ENCODE measurements around the gene CCNL2.
A peak's percentile ranks its signal among the peaks of the same experiment; 100 is the strongest.
"Not testable (repeated sequence)": the region's sequence is repeated elsewhere in the genome, so short reads cannot be mapped to it uniquely, and the experiment has no call there.

CCNL2 gene

GRCh38 chr1:1399187-1399871 lies at the start of gene CCNL2:
Gene CCNL2 (minus strand): TSS chr1:1399335. CDS start chr1:1399306, 29 bp downstream.
- H3K4me3 ChIP-seq (ENCODE audit: low read depth in 1 of 2, low read length in 2 of 2), result peak within 1 kb of the TSS; percentile 94 to 100
- H3K27ac ChIP-seq (ENCODE audit: low read depth, low read length), result peak within 1 kb of the TSS; percentile 70
- peaks cover 29% of the 10 kb centered on the region in 2 donors for H3K4me1 ChIP-seq (ENCODE audit: control insufficient read depth in 1 of 2, insufficient read depth in 2 of 2, low read length in 2 of 2)
- H3K36me3 ChIP-seq (ENCODE audit: control insufficient read depth in 1 of 2, insufficient read depth in 2 of 2, low read length in 2 of 2), result peaks cover 39 to 59% of the 10 kb centered on the region in 2 donors
- no peaks in the 10 kb centered on the region for H3K9me3 ChIP-seq (ENCODE audit: control insufficient read depth in 1 of 2, low read length in 2 of 2)
- H3K27me3 ChIP-seq (ENCODE audit: control insufficient read depth in 1 of 2, insufficient read depth in 2 of 2, low read length in 2 of 2), result no peaks in the 10 kb centered on the region
- peak within 1 kb of the TSS; percentile 96 to 98 for H3K9ac ChIP-seq (ENCODE audit: low read depth in 1 of 2, low read length in 2 of 2)

GRCh38 chr1:1446631-1447030 lies 47.5 kb upstream of the CCNL2 start:
- H3K4me3 ChIP-seq (ENCODE audit: low read depth in 1 of 2, low read length in 2 of 2); H3K36me3 ChIP-seq (ENCODE audit: control insufficient read depth in 1 of 2, insufficient read depth in 2 of 2, low read length in 2 of 2): not testable (repeated sequence)

DNA sequence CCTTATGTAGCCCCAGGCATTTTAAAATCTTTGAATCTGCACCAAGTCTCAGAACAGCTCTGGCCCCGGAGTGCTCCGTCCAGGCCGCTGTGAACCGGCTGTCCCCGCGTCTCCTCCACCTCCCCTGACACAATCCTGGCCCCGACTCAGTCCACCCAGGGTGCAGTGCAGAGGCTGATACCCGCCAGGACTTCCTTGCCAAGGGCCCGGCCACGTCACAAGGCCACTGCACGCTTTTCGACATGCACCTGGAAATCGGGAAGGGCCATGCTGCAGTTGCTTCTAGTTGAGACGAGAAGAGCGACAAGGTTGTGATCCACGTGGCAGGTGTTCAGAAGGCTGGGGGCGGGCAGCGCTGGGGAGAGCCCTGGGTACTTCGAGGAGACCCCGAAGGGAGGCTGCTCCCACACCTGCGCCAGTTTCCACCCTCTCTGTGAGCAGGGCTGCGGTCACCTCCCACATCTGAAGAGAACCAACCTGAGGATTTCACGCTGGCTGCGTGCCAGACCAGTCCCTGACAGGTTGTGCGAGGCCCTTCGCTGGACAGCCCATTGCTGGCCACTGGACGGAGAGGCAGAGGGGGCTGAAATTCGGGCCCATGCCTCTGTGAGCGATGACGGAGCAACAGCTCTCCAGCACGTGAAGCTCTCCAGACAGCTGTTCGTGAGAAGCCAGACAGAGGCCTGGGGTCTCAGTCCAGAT lies 43.1 kb upstream of the CCNL2 start:
- peaks cover 20 to 22% of the 10 kb centered on the region in 2 donors for H3K4me1 ChIP-seq (ENCODE audit: control insufficient read depth in 1 of 2, insufficient read depth in 2 of 2, low read length in 2 of 2)
- H3K27ac ChIP-seq (ENCODE audit: low read depth, low read length), result no peak overlapping the region
- H3K36me3 ChIP-seq (ENCODE audit: control insufficient read depth in 1 of 2, insufficient read depth in 2 of 2, low read length in 2 of 2), result no peaks in the 10 kb centered on the region
- H3K27me3 ChIP-seq (ENCODE audit: control insufficient read depth in 1 of 2, insufficient read depth in 2 of 2, low read length in 2 of 2), result no peaks in the 10 kb centered on the region
- no peak overlapping the region for H3K4me3 ChIP-seq (ENCODE audit: low read depth in 1 of 2, low read length in 2 of 2)
- no peak overlapping the region for H3K9ac ChIP-seq (ENCODE audit: low read depth in 1 of 2, low read length in 2 of 2)
- no peaks in the 10 kb centered on the region for H3K9me3 ChIP-seq (ENCODE audit: control insufficient read depth in 1 of 2, low read length in 2 of 2)

More at GRCh38 chr1:1446631-1447030, 47.5 kb upstream of the CCNL2 start:
- not testable (repeated sequence) for H3K4me1 ChIP-seq (ENCODE audit: control insufficient read depth in 1 of 2, insufficient read depth in 2 of 2, low read length in 2 of 2); H3K27me3 ChIP-seq (ENCODE audit: control insufficient read depth in 1 of 2, insufficient read depth in 2 of 2, low read length in 2 of 2); H3K9ac ChIP-seq (ENCODE audit: low read depth in 1 of 2, low read length in 2 of 2); H3K9me3 ChIP-seq (ENCODE audit: control insufficient read depth in 1 of 2, low read length in 2 of 2); H3K27ac ChIP-seq (ENCODE audit: low read depth, low read length)

GRCh38 chr1:1441002-1441888 lies 42.1 kb upstream of the CCNL2 start:
- H3K27ac ChIP-seq (ENCODE audit: low read depth, low read length), result no peak overlapping the region
- H3K36me3 ChIP-seq (ENCODE audit: control insufficient read depth in 1 of 2, insufficient read depth in 2 of 2, low read length in 2 of 2), result no peaks in the 10 kb centered on the region
- peaks cover 6% of the 10 kb centered on the region in 2 donors for H3K27me3 ChIP-seq (ENCODE audit: control insufficient read depth in 1 of 2, insufficient read depth in 2 of 2, low read length in 2 of 2)
- H3K9me3 ChIP-seq (ENCODE audit: control insufficient read depth in 1 of 2, low read length in 2 of 2), result no peaks in the 10 kb centered on the region
- peaks cover 26 to 27% of the 10 kb centered on the region in 2 donors for H3K4me1 ChIP-seq (ENCODE audit: control insufficient read depth in 1 of 2, insufficient read depth in 2 of 2, low read length in 2 of 2)
- no peak overlapping the region for H3K4me3 ChIP-seq (ENCODE audit: low read depth in 1 of 2, low read length in 2 of 2)
- no peak overlapping the region for H3K9ac ChIP-seq (ENCODE audit: low read depth in 1 of 2, low read length in 2 of 2)

- no peaks in the 10 kb centered on the region for H3K9me3 ChIP-seq (ENCODE audit: control insufficient read depth in 1 of 2, low read length in 2 of 2)
- H3K4me1 ChIP-seq (ENCODE audit: control insufficient read depth in 1 of 2, insufficient read depth in 2 of 2, low read length in 2 of 2), result peaks cover 30 to 31% of the 10 kb centered on the region in 2 donors
- H3K9ac ChIP-seq (ENCODE audit: low read depth in 1 of 2, low read length in 2 of 2), result no peak overlapping the region
- H3K36me3 ChIP-seq (ENCODE audit: control insufficient read depth in 1 of 2, insufficient read depth in 2 of 2, low read length in 2 of 2), result no peaks in the 10 kb centered on the region
- peak overlapping the region in 1 of 2 donors; percentile 40 for H3K4me3 ChIP-seq (ENCODE audit: low read depth in 1 of 2, low read length in 2 of 2)
- H3K27ac ChIP-seq (ENCODE audit: low read depth, low read length), result no peak overlapping the region
- peaks cover 6 to 9% of the 10 kb centered on the region in 2 donors for H3K27me3 ChIP-seq (ENCODE audit: control insufficient read depth in 1 of 2, insufficient read depth in 2 of 2, low read length in 2 of 2)
Measured at GRCh38 chr1:1440262-1441001, 41.3 kb upstream of the CCNL2 start.

- Histone ChIP-seq H3K27me3 (ENCODE audit: control insufficient read depth in 1 of 2, insufficient read depth in 2 of 2, low read length in 2 of 2) (peaks cover 6 to 9% of the 10 kb centered on the region in 2 donors), H3K4me3 (ENCODE audit: low read depth in 1 of 2, low read length in 2 of 2) (no peak overlapping the region), H3K36me3 (ENCODE audit: control insufficient read depth in 1 of 2, insufficient read depth in 2 of 2, low read length in 2 of 2) (no peaks in the 10 kb centered on the region), H3K9me3 (ENCODE audit: control insufficient read depth in 1 of 2, low read length in 2 of 2) (no peaks in the 10 kb centered on the region), H3K4me1 (ENCODE audit: control insufficient read depth in 1 of 2, insufficient read depth in 2 of 2, low read length in 2 of 2) (peaks cover 36 to 37% of the 10 kb centered on the region in 2 donors), H3K27ac (ENCODE audit: low read depth, low read length) (no peak overlapping the region), H3K9ac (ENCODE audit: low read depth in 1 of 2, low read length in 2 of 2) (no peak overlapping the region)
Measured at GRCh38 chr1:1439546-1440261, 40.6 kb upstream of the CCNL2 start.

GRCh38 chr1:1438531-1439381 lies 39.6 kb upstream of the CCNL2 start:
- H3K4me3 ChIP-seq (ENCODE audit: low read depth in 1 of 2, low read length in 2 of 2), result peak overlapping the region; percentile 21 to 45
- H3K36me3 ChIP-seq (ENCODE audit: control insufficient read depth in 1 of 2, insufficient read depth in 2 of 2, low read length in 2 of 2), result no peaks in the 10 kb centered on the region
- H3K9me3 ChIP-seq (ENCODE audit: control insufficient read depth in 1 of 2, low read length in 2 of 2), result no peaks in the 10 kb centered on the region
- peaks cover 6 to 9% of the 10 kb centered on the region in 2 donors for H3K27me3 ChIP-seq (ENCODE audit: control insufficient read depth in 1 of 2, insufficient read depth in 2 of 2, low read length in 2 of 2)
- peaks cover 41 to 45% of the 10 kb centered on the region in 2 donors for H3K4me1 ChIP-seq (ENCODE audit: control insufficient read depth in 1 of 2, insufficient read depth in 2 of 2, low read length in 2 of 2)
- no peak overlapping the region for H3K9ac ChIP-seq (ENCODE audit: low read depth in 1 of 2, low read length in 2 of 2)
- no peak overlapping the region for H3K27ac ChIP-seq (ENCODE audit: low read depth, low read length)

DNA sequence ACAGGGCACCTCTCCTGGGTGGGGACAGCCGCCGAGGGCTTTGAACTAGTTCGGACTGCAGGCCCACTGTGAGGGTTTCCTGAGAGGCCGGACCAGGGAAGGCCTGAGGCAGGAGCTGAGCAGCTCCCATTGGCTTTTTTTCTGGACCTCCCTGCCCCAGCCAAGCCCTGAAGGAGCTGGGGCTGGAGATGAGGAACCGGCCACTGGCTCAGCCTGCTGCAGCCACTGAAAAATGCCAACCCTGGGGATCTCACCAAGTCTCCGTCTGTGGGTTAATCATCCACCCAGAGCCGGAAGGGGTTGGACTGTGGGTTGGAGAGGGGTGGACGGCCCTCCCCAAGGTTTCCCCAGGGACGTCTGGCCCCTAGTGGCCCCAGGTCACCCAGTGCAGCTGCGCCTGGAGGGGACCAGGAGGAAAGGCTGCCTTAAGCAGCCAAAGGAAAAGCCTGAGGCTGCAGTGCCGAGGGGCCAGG lies 38.8 kb upstream of the CCNL2 start:
- Histone ChIP-seq H3K27ac (ENCODE audit: low read depth, low read length) (no peak overlapping the region), H3K4me3 (ENCODE audit: low read depth in 1 of 2, low read length in 2 of 2) (peak overlapping the region; percentile 21 to 45), H3K9me3 (ENCODE audit: control insufficient read depth in 1 of 2, low read length in 2 of 2) (no peaks in the 10 kb centered on the region), H3K36me3 (ENCODE audit: control insufficient read depth in 1 of 2, insufficient read depth in 2 of 2, low read length in 2 of 2) (no peaks in the 10 kb centered on the region), H3K27me3 (ENCODE audit: control insufficient read depth in 1 of 2, insufficient read depth in 2 of 2, low read length in 2 of 2) (peaks cover 6 to 9% of the 10 kb centered on the region in 2 donors), H3K4me1 (ENCODE audit: control insufficient read depth in 1 of 2, insufficient read depth in 2 of 2, low read length in 2 of 2) (peaks cover 46 to 53% of the 10 kb centered on the region in 2 donors), H3K9ac (ENCODE audit: low read depth in 1 of 2, low read length in 2 of 2) (peak overlapping the region in 1 of 2 donors; percentile 11)
